ENCODE data around the gene RNASEH2C. TPM values are rescaled to one million over a fixed set of nuclear protein-coding genes. Genes with fewer than 3 reads are reported as not detected.

RNASEH2C gene
- total and polyA plus RNA-seq, 10 of the 15 experiments (the other 5 are each of a cell fraction or from before 2014, with no cell fraction given), result 5.0 to 160 (median 47.1) TPM

GRCh38 chr11:65741185-65741584 is 20.6 kb upstream of the RNASEH2C start:
- BruUV-seq (replicated peaks), result no TSS peak
- in situ Hi-C loops (cut with MboI), result no loop called here

More at GRCh38 chr11:65741185-65741584, 20.6 kb upstream of the RNASEH2C start:
- peaks cover 0 to 3% of the 10 kb centered on the region in 2 experiments; a peak in 1 of 4 replicates for H3K27me3 ChIP-seq (replicated peaks in 1 of 2; ENCODE audit: control insufficient read depth in 2 of 2, insufficient read depth in 2 of 2, low read length in 1 of 2)
- ATAC-seq (no peak), FAIRE-seq (no peak), DNase-seq (ENCODE audit: low read depth, low spot score) (no peak)
- SMC1A ChIA-PET (ENCODE audit: uncharacterized antibody, unreplicated experiment), result no interaction called here
- 34% methylated on average over 8 of the region's 8 CpGs for WGBS (ENCODE audit: insufficient coverage, insufficient replicate concordance, low lambda C conversion rate, missing lambda C conversion rate)
- no peaks in the 10 kb centered on the region for H3K36me3 ChIP-seq (ENCODE audit: control insufficient read depth in 2 of 2, insufficient read depth in 2 of 2, low read length in 1 of 2)
- H3K79me2 ChIP-seq (ENCODE audit: control insufficient read depth, insufficient read depth, low read length), result no peaks in the 10 kb centered on the region
- no peak overlapping the region for H3K27ac ChIP-seq (ENCODE audit: control insufficient read depth, insufficient read depth)
- RAD21 ChIA-PET (ENCODE audit: unreplicated experiment), result interaction anchor here (0.7 kb wide), 1 partner anchor 216 kb away, joined by 3 read pairs; no protein-coding TSS in a partner anchor
- intact Hi-C loops (cut with micrococcal nuclease; ENCODE audit: unreplicated experiment), result no loop called here
- no peaks in the 10 kb centered on the region for H3K9me3 ChIP-seq (replicated peaks; ENCODE audit: control insufficient read depth, insufficient read depth, low read length)
- no peak overlapping the region for H3K4me2 ChIP-seq (ENCODE audit: control insufficient read depth, insufficient read depth)
- no peak overlapping the region for H3K4me3 ChIP-seq
- CTCF ChIA-PET, result no interaction called here
- H3K4me1 ChIP-seq (ENCODE audit: control insufficient read depth, insufficient read depth, low read length), result no peaks in the 10 kb centered on the region
- H4K20me1 ChIP-seq (ENCODE audit: control insufficient read depth, insufficient read depth), result no peaks in the 10 kb centered on the region
- no peak overlapping the region for H2AFZ ChIP-seq (ENCODE audit: control insufficient read depth, low read depth, low read length)
- POLR2A ChIA-PET, result interaction anchor here (0.5 kb wide), 1 partner anchor 55 kb away, joined by 4 read pairs; no protein-coding TSS in a partner anchor
- H3K9ac ChIP-seq (ENCODE audit: control insufficient read depth, insufficient read depth, low read length), result no peak overlapping the region
- TF ChIP-seq BCL3 (IDR thresholded peaks at IDR 0.05; ENCODE audit: borderline replicate concordance, insufficient read depth, low read depth, low read length, poor library complexity, severe bottlenecking) (no peak), MLLT1 (IDR thresholded peaks at IDR 0.05) (no peak), TCF7 (IDR thresholded peaks at IDR 0.05; ENCODE audit: borderline replicate concordance) (no peak), ZSCAN29 (IDR thresholded peaks at IDR 0.05) (no peak), ZZZ3 (IDR thresholded peaks at IDR 0.05; ENCODE audit: control insufficient read depth, insufficient read length, low read depth) (no peak)

Measured in GM12878 (cell line).